Neuron (in vitro differentiated cells): ENCODE results near the gene ZFAND2B.

ENCODE experiments used
- H2AFZ ChIP-seq: one replicate; pipeline ENCODE4 v1.6.1; 2013; ENCODE audit warnings: low read depth, mild to moderate bottlenecking, inconsistent platforms, low read length, moderate library complexity
- H3K27me3 ChIP-seq: one replicate; pipeline ENCODE4 v1.6.1; 2013; ENCODE audit warnings: low read length; ENCODE audit not compliant: insufficient read depth
- H3K36me3 ChIP-seq: one replicate; pipeline ENCODE4 v1.6.1; 2013; ENCODE audit warnings: low read length; ENCODE audit not compliant: insufficient read depth
- H3K4me1 ChIP-seq: one replicate; pipeline ENCODE4 v1.6.1; 2013; ENCODE audit warnings: low read length; ENCODE audit not compliant: insufficient read depth
- H3K4me3 ChIP-seq: 2 replicates; pipeline ENCODE4 v1.5.1; 2013; ENCODE audit warnings: mild to moderate bottlenecking, low read length, moderate library complexity
- H3K9me3 ChIP-seq: one replicate; pipeline ENCODE4 v1.6.1; 2013; ENCODE audit warnings: low read length

The ZFAND2B gene

DNA sequence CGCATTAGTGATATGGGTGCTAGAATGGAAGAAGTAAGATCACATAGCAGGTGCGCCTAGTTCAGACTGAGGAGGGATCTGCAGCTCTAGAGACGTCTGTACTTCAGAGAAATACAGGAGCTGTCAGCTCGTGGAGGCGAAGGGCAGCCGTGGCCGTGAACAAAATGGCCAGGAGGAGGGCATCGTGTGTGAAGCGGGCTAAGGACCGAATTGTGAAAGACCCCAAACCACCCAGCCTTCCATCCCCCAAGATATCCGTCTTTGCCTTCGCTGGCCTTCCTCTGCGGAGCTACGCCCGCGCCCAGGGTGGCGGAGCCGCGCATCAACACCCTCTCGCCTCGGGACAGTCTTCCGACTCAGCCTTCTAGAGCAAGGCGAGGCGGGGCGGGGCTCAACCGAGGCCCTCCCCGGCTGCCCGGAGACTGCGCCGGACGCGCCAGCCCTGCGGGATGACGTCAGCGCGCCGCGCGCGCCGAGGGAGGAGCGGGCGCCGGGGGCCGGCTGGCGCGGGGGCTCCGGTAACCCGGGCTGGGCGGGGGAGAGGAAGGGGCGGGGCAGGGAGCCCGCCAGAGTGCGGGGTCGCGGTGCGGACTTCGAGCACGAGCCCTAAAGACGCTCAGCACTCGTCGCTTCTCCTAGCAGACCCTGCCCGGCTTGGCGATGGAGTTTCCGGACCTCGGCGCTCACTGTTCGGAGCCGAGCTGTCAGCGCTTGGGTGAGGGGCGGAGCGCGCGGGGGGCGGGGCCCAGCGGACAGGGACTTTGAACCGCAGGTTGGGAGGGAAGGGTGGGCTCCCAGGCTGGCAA, at the start of gene ZFAND2B:
ZFAND2B (plus strand) TSS at position 455 of the 806 bp plus-strand sequence; CDS start at position 661, 206 bp downstream.
- H3K4me1 ChIP-seq: peaks cover 8% of the 10 kb centered on the region
- H3K27me3 ChIP-seq: no peaks in the 10 kb centered on the region
- peaks cover 19% of the 10 kb centered on the region for H3K36me3 ChIP-seq
- H2AFZ ChIP-seq: peak within 1 kb of the TSS; percentile 42
- no peaks in the 10 kb centered on the region for H3K9me3 ChIP-seq
- peak within 1 kb of the TSS; percentile 56 for H3K4me3 ChIP-seq

- Histone ChIP-seq H3K36me3 (peaks cover 24% of the 10 kb centered on the region), H3K27me3 (no peaks in the 10 kb centered on the region), H3K4me3 (no peak overlapping the region), H3K9me3 (no peaks in the 10 kb centered on the region), H3K4me1 (peaks cover 9% of the 10 kb centered on the region), H2AFZ (no peak overlapping the region)
Observed at GRCh38 chr2:219157396-219157795, 49.2 kb upstream of the ZFAND2B start.

- Histone ChIP-seq H3K4me1 (peaks cover 9% of the 10 kb centered on the region), H3K9me3 (no peaks in the 10 kb centered on the region), H3K4me3 (no peak overlapping the region), H3K27me3 (no peaks in the 10 kb centered on the region), H3K36me3 (peaks cover 24% of the 10 kb centered on the region), H2AFZ (no peak overlapping the region)
Observed at GRCh38 chr2:219158025-219158424, 48.6 kb upstream of the ZFAND2B start.

DNA sequence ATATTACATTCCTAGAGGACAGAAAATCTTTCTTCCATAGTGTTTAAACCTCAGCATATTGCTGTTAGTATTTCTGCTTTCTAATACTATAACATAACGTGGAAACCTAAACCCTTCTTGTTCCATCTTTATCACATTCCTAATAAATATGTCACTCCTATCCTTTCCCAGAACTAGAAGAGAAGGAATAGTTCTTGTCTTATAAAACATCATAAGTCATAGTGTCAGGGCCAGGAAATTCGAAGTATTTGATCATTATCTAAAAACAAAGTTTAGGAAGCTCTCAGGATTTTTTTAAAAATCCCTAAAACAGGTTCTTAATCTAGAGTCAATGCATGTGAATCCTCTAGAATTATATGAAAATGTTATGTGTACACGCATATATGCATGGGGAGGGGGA, 48.0 kb upstream of the ZFAND2B start:
- Histone ChIP-seq H3K27me3 (no peaks in the 10 kb centered on the region), H3K4me3 (no peak overlapping the region), H3K9me3 (no peaks in the 10 kb centered on the region), H2AFZ (no peak overlapping the region), H3K36me3 (peaks cover 22% of the 10 kb centered on the region), H3K4me1 (peaks cover 9% of the 10 kb centered on the region)

DNA sequence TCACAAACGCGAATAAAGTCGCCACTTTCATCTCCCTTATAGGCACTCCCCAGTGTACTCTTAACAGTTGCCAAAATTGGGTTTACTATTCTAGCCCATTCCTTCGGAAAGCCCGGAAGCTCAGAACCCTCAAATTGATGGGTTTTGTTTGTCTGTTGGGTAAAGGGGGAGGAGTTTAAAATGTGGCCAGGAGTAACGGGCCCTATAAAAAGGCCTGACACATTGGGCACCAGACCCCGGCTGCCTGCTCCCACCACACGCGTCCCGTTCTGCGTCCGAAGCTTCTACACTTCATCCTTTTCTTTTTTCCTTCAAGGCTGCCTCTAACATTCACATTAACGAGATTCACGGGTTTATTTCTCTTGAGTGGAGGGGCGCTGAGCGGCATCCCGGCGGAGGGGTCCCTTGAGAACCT, 46.8 kb upstream of the ZFAND2B start:
- H3K4me3 ChIP-seq: peak overlapping the region; percentile 62
- H2AFZ ChIP-seq: peak overlapping the region; percentile 75
- peaks cover 14% of the 10 kb centered on the region for H3K36me3 ChIP-seq
- H3K27me3 ChIP-seq: no peaks in the 10 kb centered on the region
- peaks cover 9% of the 10 kb centered on the region for H3K4me1 ChIP-seq
- H3K9me3 ChIP-seq: no peaks in the 10 kb centered on the region

DNA sequence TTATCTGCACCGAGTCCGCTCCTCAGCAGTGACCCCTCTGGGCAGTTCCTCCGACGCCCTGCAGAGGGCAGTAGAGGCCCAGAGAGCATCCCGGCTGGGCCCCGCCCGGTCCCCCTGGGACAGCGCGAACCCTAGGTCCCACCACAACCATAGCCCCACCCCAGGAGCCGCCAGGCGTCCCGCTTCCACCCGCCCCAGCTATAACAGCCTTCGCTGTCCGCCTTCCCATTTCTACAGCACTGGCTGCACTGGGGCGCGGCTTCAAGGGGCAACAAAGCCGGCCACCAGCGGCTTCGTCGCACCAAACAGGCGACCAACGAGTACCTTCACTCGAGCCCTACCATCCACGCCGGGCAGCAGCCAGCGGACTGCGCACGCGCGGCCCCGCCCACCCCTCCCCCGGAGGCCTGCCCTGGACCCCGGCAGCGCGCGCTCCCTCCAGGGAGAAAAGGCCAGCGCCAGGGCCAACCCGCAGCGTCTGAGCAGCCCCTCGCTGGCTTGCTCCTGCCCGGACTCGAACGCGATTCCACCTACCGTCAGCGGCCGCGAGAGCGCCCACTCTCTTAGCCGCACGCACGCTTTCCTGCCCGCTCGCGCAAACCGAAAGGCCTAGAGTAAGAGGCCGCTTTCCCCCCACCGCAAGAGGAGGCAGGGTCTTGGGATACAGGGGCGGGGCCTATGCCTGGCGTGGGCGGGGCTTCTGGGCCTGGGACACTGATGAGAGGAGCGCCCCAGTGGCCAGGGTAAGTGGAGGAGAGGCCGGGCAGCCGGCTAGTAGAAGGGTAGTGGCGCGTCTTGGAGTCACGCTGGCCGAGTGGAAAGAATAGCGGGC, 46.2 kb upstream of the ZFAND2B start, which contains the start of gene NHEJ1:
NHEJ1 (minus strand) TSS at position 630 of the 832 bp plus-strand sequence. CDS start 2,453 bp downstream, outside the sequence.
- Histone ChIP-seq H2AFZ (peak within 1 kb of the TSS; percentile 75), H3K4me1 (peaks cover 9% of the 10 kb centered on the region), H3K9me3 (no peaks in the 10 kb centered on the region), H3K27me3 (no peaks in the 10 kb centered on the region), H3K36me3 (peaks cover 14% of the 10 kb centered on the region), H3K4me3 (peak within 1 kb of the TSS; percentile 62)

DNA sequence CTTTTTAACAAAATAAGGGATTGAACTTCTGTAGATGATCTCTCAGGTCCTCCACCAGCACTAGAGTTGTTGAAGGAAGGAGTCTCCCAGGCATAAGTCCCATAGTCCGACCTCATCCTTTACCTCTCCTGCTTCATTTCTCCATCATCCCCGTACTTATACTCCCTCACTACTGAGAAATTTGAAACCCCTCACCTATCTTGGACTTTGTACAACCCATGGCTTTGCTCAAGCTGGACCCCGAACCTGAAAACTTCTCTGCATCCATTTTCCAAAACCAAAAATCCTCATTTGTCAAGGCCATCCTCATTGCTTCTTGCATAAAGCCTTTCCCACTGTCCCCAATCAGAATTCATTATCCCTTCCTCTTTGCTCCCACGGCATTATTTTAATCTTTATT, 45.5 kb upstream of the ZFAND2B start:
- Histone ChIP-seq H3K9me3 (no peaks in the 10 kb centered on the region), H3K27me3 (no peaks in the 10 kb centered on the region), H3K4me1 (peaks cover 9% of the 10 kb centered on the region), H2AFZ (peak overlapping the region; percentile 75), H3K36me3 (peaks cover 14% of the 10 kb centered on the region), H3K4me3 (peak overlapping the region; percentile 62)

- no peak overlapping the region for H3K4me3 ChIP-seq
- H3K36me3 ChIP-seq: no peaks in the 10 kb centered on the region
- no peak overlapping the region for H2AFZ ChIP-seq
- H3K27me3 ChIP-seq: no peaks in the 10 kb centered on the region
- peaks cover 9% of the 10 kb centered on the region for H3K4me1 ChIP-seq
- no peaks in the 10 kb centered on the region for H3K9me3 ChIP-seq
Observed at GRCh38 chr2:219163156-219163555, 43.4 kb upstream of the ZFAND2B start.

- no peak overlapping the region for H2AFZ ChIP-seq
- H3K36me3 ChIP-seq: no peaks in the 10 kb centered on the region
- no peaks in the 10 kb centered on the region for H3K27me3 ChIP-seq
- no peak overlapping the region for H3K4me3 ChIP-seq
- peaks cover 4% of the 10 kb centered on the region for H3K4me1 ChIP-seq
- H3K9me3 ChIP-seq: no peaks in the 10 kb centered on the region
Observed at GRCh38 chr2:219165058-219165911, 41.3 kb upstream of the ZFAND2B start.

DNA sequence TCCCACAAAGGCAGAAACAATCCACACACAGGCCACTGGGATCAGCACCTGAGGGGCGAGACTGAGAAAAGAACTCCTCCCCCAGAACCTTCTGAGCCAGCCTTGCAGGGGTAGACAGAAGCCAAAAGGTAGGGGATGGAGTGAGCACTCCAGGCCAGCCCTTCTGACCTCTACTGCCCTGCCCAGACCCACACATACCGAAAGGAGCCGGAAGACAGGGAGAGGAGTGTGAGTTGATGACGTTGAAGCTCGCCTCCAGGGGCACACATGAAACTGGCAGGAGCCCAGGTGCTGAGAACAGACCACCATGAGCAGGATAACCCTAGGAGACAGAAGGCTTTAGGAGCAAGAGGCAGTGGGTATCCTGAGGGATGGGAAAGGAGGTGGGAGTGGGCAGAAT, 38.6 kb upstream of the ZFAND2B start:
- Histone ChIP-seq H3K4me1 (no peaks in the 10 kb centered on the region), H3K4me3 (no peak overlapping the region), H3K27me3 (no peaks in the 10 kb centered on the region), H3K9me3 (no peaks in the 10 kb centered on the region), H2AFZ (no peak overlapping the region), H3K36me3 (peaks cover 6% of the 10 kb centered on the region)

DNA sequence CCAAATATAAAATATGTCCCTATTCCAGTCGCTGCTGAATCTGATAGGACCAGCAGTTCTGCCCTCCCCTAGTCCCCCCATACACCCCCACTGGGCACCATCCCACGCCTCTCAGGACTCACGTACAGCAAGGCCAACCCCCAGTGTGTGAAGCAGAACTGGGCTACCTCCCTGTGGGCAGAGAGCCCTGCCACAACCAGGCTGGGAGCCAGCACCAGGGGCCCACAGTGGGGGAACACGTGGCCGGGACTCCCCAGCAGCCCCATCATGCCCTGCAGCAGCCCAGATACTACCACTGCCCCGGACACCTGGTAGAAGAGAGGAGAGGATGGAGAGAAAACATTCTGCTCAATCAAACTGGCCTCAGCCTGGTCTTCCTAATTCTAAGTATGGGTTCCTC, 38.1 kb upstream of the ZFAND2B start:
- Histone ChIP-seq H3K27me3 (no peaks in the 10 kb centered on the region), H3K4me1 (no peaks in the 10 kb centered on the region), H3K36me3 (peaks cover 8% of the 10 kb centered on the region), H3K9me3 (no peaks in the 10 kb centered on the region), H3K4me3 (no peak overlapping the region), H2AFZ (no peak overlapping the region)

DNA sequence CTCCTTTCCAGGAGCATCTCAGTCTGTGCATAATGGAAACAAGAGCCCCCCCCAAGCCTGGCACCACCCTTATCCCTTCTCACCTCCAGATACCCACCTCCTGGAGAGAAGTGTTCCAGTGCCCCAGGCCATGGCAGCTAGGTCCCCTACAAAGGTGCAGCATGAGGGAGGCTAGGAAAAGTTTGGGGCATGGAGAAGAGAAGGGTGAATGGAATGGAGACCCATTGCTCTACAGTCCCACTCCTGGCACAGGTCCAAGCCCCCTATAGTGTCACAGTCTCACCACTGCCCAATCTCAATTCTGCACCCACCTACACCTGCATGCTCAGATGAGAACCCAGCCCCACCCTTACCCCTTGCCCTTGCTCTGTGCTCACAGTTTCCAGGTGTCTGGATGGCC, 37.6 kb upstream of the ZFAND2B start:
- Histone ChIP-seq H3K36me3 (peaks cover 13% of the 10 kb centered on the region), H3K27me3 (no peaks in the 10 kb centered on the region), H2AFZ (no peak overlapping the region), H3K4me3 (no peak overlapping the region), H3K4me1 (no peaks in the 10 kb centered on the region), H3K9me3 (no peaks in the 10 kb centered on the region)
